Esophagus muscularis mucosa (tissue), 4 donors: ENCODE results near the gene SMIM1. TPM values are rescaled to one million over a fixed set of nuclear protein-coding genes. Genes with fewer than 3 reads are reported as not detected.

Experiments
- DNase-seq: peaks from one replicate; pipeline ENCODE4 v3.0.0-alpha.2; 2017; ENCODE audit errors: extremely low spot score
- H3K27ac ChIP-seq, 4 donors: fragments of 200-600 bp; sonication (generic); replicated peaks in 1 of 4; 1 replicate in 3 of 4; 2 replicates in 1 of 4; pipeline ENCODE4 v1.5.1; 2016 to 2019; ENCODE audit warnings: mild to moderate bottlenecking in 1 of 4
- H3K27me3 ChIP-seq, 4 donors: fragments of 200-600 bp; sonication (generic); one replicate each; pipeline versions ENCODE4 v1.5.1 to v1.6.0; 2016 to 2019
- H3K36me3 ChIP-seq, 4 donors: fragments of 200-600 bp; sonication (generic); one replicate each; pipeline ENCODE4 v1.5.1; 2016 to 2019
- H3K4me1 ChIP-seq, 4 donors: fragments of 200-600 bp; sonication (generic); one replicate each; pipeline ENCODE4 v1.5.1; 2016 to 2019
- H3K4me3 ChIP-seq, 4 donors: fragments of 200-600 bp; sonication (generic); 1 replicate in 2 of 4; 2 replicates in 2 of 4; pipeline ENCODE4 v1.5.1; 2016 to 2019; ENCODE audit warnings: mild to moderate bottlenecking in 4 of 4, moderate library complexity in 1 of 4
- H3K9me3 ChIP-seq, 4 donors: fragments of 200-600 bp; sonication (generic); 1 replicate in 3 of 4; 2 replicates in 1 of 4; pipeline ENCODE4 v1.5.1; 2016 to 2019
- EP300 ChIP-seq: sonication (generic); formaldehyde crosslinking; IDR thresholded peaks from one replicate; pipeline ENCODE4 v1.6.1; 2017; ENCODE audit warnings: antibody characterized with exemption
- POLR2A ChIP-seq: fragments of 450-650 bp; IDR thresholded peaks from one replicate; pipeline ENCODE4 v1.6.1; 2017; ENCODE audit warnings: antibody characterized with exemption, moderate library complexity, mild to moderate bottlenecking, low read depth
- POLR2AphosphoS5 ChIP-seq, 2 donors: sonication (generic); formaldehyde crosslinking; IDR thresholded peaks; one replicate each; pipeline ENCODE4 v1.6.1; 2017; ENCODE audit warnings: antibody characterized with exemption in 2 of 2
- WGBS: methylation state at CpG from one replicate; pipeline ENCODE4 v1.1.5; 2018; 5-methylcytosine and 5-hydroxymethylcytosine counted together
- intact Hi-C: fragments of 100-400 bp; cut with DNase I; formaldehyde crosslinking; loops from one replicate; pipeline ENCODE4 v1.15.1; 2023
- total RNA-seq, 4 donors: library from RNA; depleted of rRNA; stranded (reverse); fragments of >200 nt; gene quantifications; one replicate each; pipeline versions ENCODE4 v1.1.0 to v1.2.1, GENCODE V29; 2016
- TF ChIP-seq, protein P1 (sequence below), 3 experiments: fragments of 200-600 bp in 2 of 3; fragments of 450-650 bp in 1 of 3; sonication (generic) in 2 of 3; IDR thresholded peaks; one replicate each; pipeline ENCODE4 v1.5.1; 2017 to 2019; ENCODE audit warnings: antibody characterized with exemption in 3 of 3, mild to moderate bottlenecking in 2 of 3, moderate library complexity in 1 of 3

Gene SMIM1
- total RNA-seq, 4 donors from 2014 or later, result 10.5 to 16.3 (median 13.3) TPM

DNA sequence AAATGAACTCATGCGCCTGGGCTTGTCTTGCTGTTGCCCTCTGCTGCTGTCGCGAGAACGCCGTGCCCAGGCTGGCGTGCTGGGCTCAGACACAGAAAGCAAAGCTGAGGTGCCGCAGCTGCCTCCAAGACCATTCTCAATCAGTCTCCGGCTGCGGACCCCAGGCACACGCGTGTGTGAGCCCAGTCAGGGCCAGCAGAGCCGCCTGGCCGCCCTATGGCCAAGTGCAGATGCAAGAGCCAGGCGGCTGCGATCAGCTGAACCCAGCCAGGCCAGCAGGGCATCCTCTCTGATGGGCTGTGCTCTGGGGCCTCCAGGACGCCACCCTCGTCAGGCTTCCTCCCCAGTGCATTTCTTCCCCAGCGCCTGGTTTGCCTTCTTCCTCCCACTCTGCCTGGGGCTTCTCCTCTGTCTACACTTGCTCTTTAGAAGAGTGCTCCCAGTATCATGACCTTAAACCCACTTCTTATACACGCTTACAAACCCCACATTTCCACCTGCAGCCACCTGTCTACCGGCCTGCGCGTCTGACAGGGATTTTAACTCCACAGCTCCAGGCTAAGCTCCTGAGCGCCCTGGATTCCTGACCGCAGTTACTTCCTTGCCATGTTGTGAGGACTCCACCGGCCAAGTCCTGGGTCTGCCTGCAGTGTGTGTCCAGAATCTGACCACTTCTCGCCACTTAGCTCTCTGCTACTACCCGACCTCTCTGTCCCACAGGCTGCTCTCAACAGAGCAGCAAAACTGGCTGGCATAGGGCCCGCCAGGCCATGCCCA lies 45.5 kb downstream of the SMIM1 start:
- intact Hi-C loops, result no loop called here
- WGBS, result 91% methylated on average over 25 of the region's 28 CpGs
- DNase-seq, result no peak
- Histone ChIP-seq H3K27me3 (no peaks in the 10 kb centered on the region), H3K36me3 (peaks cover 45 to 98% (median 72%) of the 10 kb centered on the region in 4 donors), H3K9me3 (no peaks in the 10 kb centered on the region), H3K4me3 (no peak overlapping the region), H3K27ac (no peak overlapping the region), H3K4me1 (no peaks in the 10 kb centered on the region)
- TF ChIP-seq POLR2AphosphoS5 (IDR thresholded peaks at IDR 0.05), result no peak
- no peak for TF ChIP-seq POLR2A
- no peak for TF ChIP-seq EP300

DNA sequence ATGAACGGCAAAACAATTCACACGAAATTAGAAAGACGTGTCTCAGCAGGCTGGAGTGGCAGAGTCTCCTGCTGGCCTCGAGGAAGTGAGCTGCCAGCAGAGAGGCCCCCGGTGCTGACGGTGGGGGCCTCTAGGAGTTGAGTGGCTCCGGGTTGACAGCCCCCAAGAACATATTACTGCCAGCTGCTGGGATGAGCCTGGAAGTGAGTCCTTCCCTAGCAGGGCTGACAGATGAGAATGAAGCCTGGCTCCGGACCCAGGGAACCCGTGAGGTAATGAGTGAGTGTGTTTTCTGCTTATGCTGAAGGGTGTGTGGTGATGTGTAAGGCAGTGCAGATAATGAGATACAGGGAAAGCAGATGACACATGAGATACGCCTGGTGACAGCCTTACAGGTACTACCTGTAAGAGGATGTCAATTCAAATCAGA lies 47.2 kb downstream of the SMIM1 start:
- DNase-seq, result no peak
- 40% methylated on average over 10 of the region's 10 CpGs for WGBS

DNA sequence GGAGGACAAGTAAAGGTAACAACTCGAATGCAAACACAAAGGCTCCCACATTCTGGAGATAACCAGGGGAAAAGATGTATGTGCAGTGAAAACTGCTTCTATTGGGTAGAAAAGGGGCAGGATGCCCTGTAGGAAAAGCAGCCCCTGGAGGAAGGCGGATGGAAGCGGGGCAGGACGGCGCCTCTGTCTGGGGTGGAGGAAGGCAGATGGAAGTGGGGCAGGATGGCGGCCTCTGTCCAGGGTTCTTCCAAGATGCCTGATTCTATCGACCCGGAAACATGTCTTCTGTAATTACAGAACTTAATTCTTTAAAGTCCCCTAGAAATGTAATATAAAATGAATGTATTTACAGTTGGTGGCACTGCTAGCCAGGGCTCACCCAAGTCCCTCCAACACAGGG lies 47.8 kb downstream of the SMIM1 start:
- Histone ChIP-seq H3K36me3 (peaks cover 39 to 100% (median 82%) of the 10 kb centered on the region in 4 donors), H3K4me1 (no peaks in the 10 kb centered on the region), H3K27me3 (no peaks in the 10 kb centered on the region), H3K9me3 (no peaks in the 10 kb centered on the region), H3K4me3 (no peak overlapping the region), H3K27ac (no peak overlapping the region)
- intact Hi-C loops, result no loop called here
- DNase-seq, result no peak
- TF ChIP-seq, protein P1, sequence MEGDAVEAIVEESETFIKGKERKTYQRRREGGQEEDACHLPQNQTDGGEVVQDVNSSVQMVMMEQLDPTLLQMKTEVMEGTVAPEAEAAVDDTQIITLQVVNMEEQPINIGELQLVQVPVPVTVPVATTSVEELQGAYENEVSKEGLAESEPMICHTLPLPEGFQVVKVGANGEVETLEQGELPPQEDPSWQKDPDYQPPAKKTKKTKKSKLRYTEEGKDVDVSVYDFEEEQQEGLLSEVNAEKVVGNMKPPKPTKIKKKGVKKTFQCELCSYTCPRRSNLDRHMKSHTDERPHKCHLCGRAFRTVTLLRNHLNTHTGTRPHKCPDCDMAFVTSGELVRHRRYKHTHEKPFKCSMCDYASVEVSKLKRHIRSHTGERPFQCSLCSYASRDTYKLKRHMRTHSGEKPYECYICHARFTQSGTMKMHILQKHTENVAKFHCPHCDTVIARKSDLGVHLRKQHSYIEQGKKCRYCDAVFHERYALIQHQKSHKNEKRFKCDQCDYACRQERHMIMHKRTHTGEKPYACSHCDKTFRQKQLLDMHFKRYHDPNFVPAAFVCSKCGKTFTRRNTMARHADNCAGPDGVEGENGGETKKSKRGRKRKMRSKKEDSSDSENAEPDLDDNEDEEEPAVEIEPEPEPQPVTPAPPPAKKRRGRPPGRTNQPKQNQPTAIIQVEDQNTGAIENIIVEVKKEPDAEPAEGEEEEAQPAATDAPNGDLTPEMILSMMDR (IDR thresholded peaks at IDR 0.05), result no peak
- no peak for TF ChIP-seq EP300
- no peak for TF ChIP-seq POLR2A
- TF ChIP-seq POLR2AphosphoS5 (IDR thresholded peaks at IDR 0.05), result no peak
- 87% methylated on average over 8 of the region's 8 CpGs for WGBS

More for the DNA sequence above, 47.2 kb downstream of the SMIM1 start:
- Histone ChIP-seq H3K36me3 (peaks cover 40 to 100% (median 83%) of the 10 kb centered on the region in 4 donors), H3K27ac (no peak overlapping the region), H3K9me3 (no peaks in the 10 kb centered on the region), H3K4me1 (no peaks in the 10 kb centered on the region), H3K27me3 (no peaks in the 10 kb centered on the region), H3K4me3 (no peak overlapping the region)
- TF ChIP-seq POLR2A (no peak), EP300 (no peak), POLR2AphosphoS5 (IDR thresholded peaks at IDR 0.05) (no peak)
- TF ChIP-seq, protein P1 (IDR thresholded peaks at IDR 0.05), result no peak
- intact Hi-C loops, result no loop called here

DNA sequence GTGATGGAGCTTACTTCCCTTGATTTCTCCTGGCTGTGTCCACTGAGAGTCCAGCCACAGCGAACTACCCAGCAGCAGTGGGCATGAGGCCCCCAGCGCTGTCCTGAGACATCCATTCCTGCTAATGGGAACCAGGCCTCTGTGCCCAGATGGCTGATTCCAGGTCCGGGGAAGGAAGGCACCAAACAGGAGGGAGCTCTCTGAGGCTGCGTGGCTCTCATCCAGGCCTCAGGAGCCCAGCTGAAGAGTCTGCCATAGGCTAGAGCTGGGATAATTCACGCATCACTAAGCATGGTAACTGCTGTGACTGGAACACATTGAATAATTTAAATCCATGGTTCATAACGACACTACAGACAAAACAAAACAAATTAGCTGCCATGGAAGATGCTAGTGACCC lies 48.5 kb downstream of the SMIM1 start:
- Histone ChIP-seq H3K9me3 (no peaks in the 10 kb centered on the region), H3K36me3 (peaks cover 43 to 100% (median 82%) of the 10 kb centered on the region in 4 donors), H3K27ac (no peak overlapping the region), H3K27me3 (no peaks in the 10 kb centered on the region), H3K4me3 (no peak overlapping the region), H3K4me1 (no peaks in the 10 kb centered on the region)
- WGBS, result 79% methylated on average over 3 of the region's 6 CpGs
- intact Hi-C loops, result no loop called here
- no peak for DNase-seq
- TF ChIP-seq POLR2A (no peak), EP300 (no peak), POLR2AphosphoS5 (IDR thresholded peaks at IDR 0.05) (no peak)
- TF ChIP-seq, protein P1 (IDR thresholded peaks at IDR 0.05), result no peak

DNA sequence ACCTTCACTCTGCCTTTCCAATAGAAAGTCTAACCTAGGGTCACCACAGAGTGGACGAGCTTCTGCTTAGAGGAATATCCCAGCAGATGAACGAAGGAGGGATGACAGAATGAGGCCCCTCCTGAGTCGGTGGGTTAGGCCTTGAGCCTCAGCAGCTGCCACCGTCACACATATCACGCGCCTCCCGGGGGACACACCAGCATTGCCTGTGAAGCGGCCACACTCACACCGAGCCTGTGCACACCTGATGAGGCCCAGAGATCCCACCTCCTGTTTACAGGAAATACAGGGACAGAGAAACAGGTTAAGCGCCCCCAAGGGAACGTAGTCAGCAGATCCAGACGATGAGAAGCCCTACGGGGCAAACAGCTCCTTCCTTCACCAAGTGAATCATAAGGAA lies 48.9 kb downstream of the SMIM1 start:
- Histone ChIP-seq H3K27ac (no peak overlapping the region), H3K4me3 (no peak overlapping the region), H3K27me3 (no peaks in the 10 kb centered on the region), H3K9me3 (no peaks in the 10 kb centered on the region), H3K36me3 (peaks cover 43 to 100% (median 82%) of the 10 kb centered on the region in 4 donors), H3K4me1 (no peaks in the 10 kb centered on the region)
- intact Hi-C loops, result no loop called here
- 93% methylated on average over 3 of the region's 13 CpGs for WGBS
- DNase-seq, result no peak
- no peak for TF ChIP-seq POLR2A
- no peak for TF ChIP-seq POLR2AphosphoS5 (IDR thresholded peaks at IDR 0.05)
- TF ChIP-seq, protein P1 (IDR thresholded peaks at IDR 0.05), result no peak
- no peak for TF ChIP-seq EP300
